HTR-8/SVneo (cell line): ENCODE measurements around the gene MFSD11.
"Not testable (repeated sequence)": the region's sequence is repeated elsewhere in the genome, so short reads cannot be mapped to it uniquely, and the experiment has no call there.

ENCODE experiments used
- DNase-seq: peaks from one replicate; pipeline ENCODE4 v3.0.0; 2011; ENCODE audit warnings: low spot score, mixed read lengths; ENCODE audit not compliant: insufficient read length
- FAIRE-seq: peaks from 2 replicates; lab custom pipeline; 2011; peaks lifted over from hg19 to GRCh38; lab: Jason Lieb, UNC

MFSD11 gene

GRCh38 chr17:76707985-76708807, 29.7 kb upstream of the MFSD11 start:
- DNase-seq (no peak), FAIRE-seq (no peak)

- FAIRE-seq (peak; percentile 97), DNase-seq (peak; percentile 95)
Measured at GRCh38 chr17:76709077-76709950, 28.6 kb upstream of the MFSD11 start.

- not testable (repeated sequence) for FAIRE-seq, DNase-seq
Measured at GRCh38 chr17:76709951-76710862, 27.7 kb upstream of the MFSD11 start.

- FAIRE-seq: peak; percentile 54
Measured at GRCh38 chr17:76710863-76711611, 26.9 kb upstream of the MFSD11 start, which contains the start of gene MXRA7. MXRA7 (minus strand) TSS chr17:76710965; CDS start chr17:76710946, 19 bp downstream.

GRCh38 chr17:76712321-76712720, 25.6 kb upstream of the MFSD11 start:
- not testable (repeated sequence) for FAIRE-seq, DNase-seq

More at GRCh38 chr17:76710863-76711611, 26.9 kb upstream of the MFSD11 start, which contains the start of gene MXRA7:
- peak; percentile 89 for DNase-seq

GRCh38 chr17:76713765-76714164, 24.2 kb upstream of the MFSD11 start:
- no peak for FAIRE-seq
- no peak for DNase-seq

- no peak for FAIRE-seq
- DNase-seq: no peak
Measured at GRCh38 chr17:76714336-76714735, 23.6 kb upstream of the MFSD11 start.

GRCh38 chr17:76714822-76715495, 23.0 kb upstream of the MFSD11 start:
- FAIRE-seq: no peak

GRCh38 chr17:76715496-76715830, 22.5 kb upstream of the MFSD11 start:
- FAIRE-seq: no peak

More at GRCh38 chr17:76714822-76715495, 23.0 kb upstream of the MFSD11 start:
- no peak for DNase-seq

GRCh38 chr17:76716146-76716838, 21.6 kb upstream of the MFSD11 start:
- peak; percentile 38 for FAIRE-seq

More at GRCh38 chr17:76715496-76715830, 22.5 kb upstream of the MFSD11 start:
- DNase-seq: no peak

GRCh38 chr17:76716839-76717215, 21.1 kb upstream of the MFSD11 start:
- FAIRE-seq: no peak
- DNase-seq: no peak

More at GRCh38 chr17:76716146-76716838, 21.6 kb upstream of the MFSD11 start:
- no peak for DNase-seq

GRCh38 chr17:76718516-76718915, 19.4 kb upstream of the MFSD11 start:
- no peak for FAIRE-seq
- no peak for DNase-seq

- FAIRE-seq: no peak
- DNase-seq: no peak
Measured at GRCh38 chr17:76720211-76720610, 17.7 kb upstream of the MFSD11 start.

- no peak for DNase-seq
- FAIRE-seq: no peak
Measured at GRCh38 chr17:76720941-76721340, 17.0 kb upstream of the MFSD11 start.

GRCh38 chr17:76721463-76721862, 16.5 kb upstream of the MFSD11 start:
- no peak for DNase-seq
- no peak for FAIRE-seq

- FAIRE-seq (no peak), DNase-seq (no peak)
Measured at GRCh38 chr17:76722279-76722678, 15.6 kb upstream of the MFSD11 start.

GRCh38 chr17:76722977-76723376, 14.9 kb upstream of the MFSD11 start:
- DNase-seq, FAIRE-seq: not testable (repeated sequence)

GRCh38 chr17:76723812-76724211, 14.1 kb upstream of the MFSD11 start:
- DNase-seq (no peak), FAIRE-seq (no peak)
